ENCODE measurements around the gene CHAD. TPM values are rescaled to one million over a fixed set of nuclear protein-coding genes. Genes with fewer than 3 reads are reported as not detected.

The CHAD gene
- total and polyA plus RNA-seq, 2 donors (not counting 3 experiments of a cell fraction or from before 2014, with no cell fraction given): not detected

GRCh38 chr17:50440172-50440837 is 28.4 kb downstream of the CHAD start:
- FAIRE-seq: no peak
- CTCF ChIA-PET: no interaction called here
- intact Hi-C loops (cut with micrococcal nuclease): no loop called here

DNA sequence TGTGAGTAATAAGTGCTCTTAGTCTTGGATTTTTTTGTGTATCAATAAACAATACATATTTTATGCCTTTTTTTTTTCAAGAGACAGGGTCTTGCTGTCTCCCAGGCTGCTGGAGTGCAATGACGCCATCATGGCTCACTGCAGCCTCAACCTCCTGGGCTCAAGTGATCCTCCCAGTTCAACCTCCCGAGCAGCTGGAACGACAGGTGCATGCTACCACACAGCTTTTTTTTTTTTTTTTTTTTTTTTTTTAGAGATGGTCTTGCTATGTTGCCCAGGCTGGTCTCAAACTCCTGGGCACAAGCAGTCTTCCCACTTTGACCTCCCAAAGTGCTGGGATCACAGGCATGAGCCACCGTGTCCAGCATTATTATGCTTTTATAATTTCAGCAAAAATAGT is 29.7 kb downstream of the CHAD start:
- BruUV-seq (replicated peaks): no TSS peak
- no peak overlapping the region for H3K4me3 ChIP-seq (replicated peaks in 1 of 3; ENCODE audit: insufficient read depth in 1 of 3, low read depth in 1 of 3, low read length in 3 of 3)
- intact Hi-C loops (cut with micrococcal nuclease): no loop called here
- TF ChIP-seq JUN (IDR thresholded peaks at IDR 0.05; ENCODE audit: borderline replicate concordance, insufficient read depth, insufficient read length, low read depth) (no peak), POLR2AphosphoS5 (IDR thresholded peaks at IDR 0.05; ENCODE audit: insufficient read depth, low read depth, low read length) (no peak), FOS (IDR thresholded peaks at IDR 0.05; ENCODE audit: borderline replicate concordance, insufficient read depth, low read length) (no peak), CTCF (IDR thresholded peaks at IDR 0.05; ENCODE audit: extremely low read depth in 1 of 2, insufficient read depth in 1 of 2, low read depth in 1 of 2, low read length in 2 of 2) (no peak)
- no peak for DNase-seq (ENCODE audit: low read depth, low spot score)
- CTCF ChIA-PET: no interaction called here
- no peak overlapping the region for H3K4me2 ChIP-seq (ENCODE audit: insufficient read depth, low read length)
- H2AFZ ChIP-seq (ENCODE audit: low read depth, low read length): no peak overlapping the region
- no peak for FAIRE-seq
- dilution Hi-C loops (cut with MboI; ENCODE audit: extremely low pct_ligation_motif_present, low sequenced_read_pairs): no loop called here
- POLR2A ChIA-PET: interaction anchor here (0.5 kb wide), 1 partner anchor 47 kb away, joined by 3 read pairs; no protein-coding TSS in a partner anchor
- H4K20me1 ChIP-seq (replicated peaks; ENCODE audit: control insufficient read depth, extremely low read depth, insufficient read depth, low read length): no peaks in the 10 kb centered on the region
- H3K9me1 ChIP-seq (replicated peaks; ENCODE audit: control insufficient read depth, extremely low read depth, insufficient read depth, low read length): no peaks in the 10 kb centered on the region
- peaks cover 0 to 4% of the 10 kb centered on the region in 2 experiments for H3K36me3 ChIP-seq (ENCODE audit: control insufficient read depth in 2 of 2, extremely low read depth in 1 of 2, insufficient read depth in 2 of 2, low read length in 2 of 2)
- H3K27ac ChIP-seq (ENCODE audit: insufficient read depth, low read depth, low read length): no peak overlapping the region
- no peaks in the 10 kb centered on the region for H3K27me3 ChIP-seq (ENCODE audit: control insufficient read depth in 2 of 2, insufficient read depth in 2 of 2, low read length in 2 of 2)
- no peak overlapping the region for H3K9ac ChIP-seq (replicated peaks; ENCODE audit: extremely low read depth, insufficient read depth, low read length)
- no peaks in the 10 kb centered on the region for H3K4me1 ChIP-seq (ENCODE audit: control insufficient read depth, extremely low read depth, insufficient read depth, low read length)
- H3K9me3 ChIP-seq (replicated peaks; ENCODE audit: control insufficient read depth, insufficient read depth, low read length): no peaks in the 10 kb centered on the region
- no peaks in the 10 kb centered on the region for H3K79me2 ChIP-seq (ENCODE audit: control insufficient read depth, insufficient read depth, low read length)

More at GRCh38 chr17:50440172-50440837, 28.4 kb downstream of the CHAD start:
- no peaks in the 10 kb centered on the region for H3K79me2 ChIP-seq (ENCODE audit: control insufficient read depth, insufficient read depth, low read length)
- no peaks in the 10 kb centered on the region for H3K9me1 ChIP-seq (replicated peaks; ENCODE audit: control insufficient read depth, extremely low read depth, insufficient read depth, low read length)
- H2AFZ ChIP-seq (ENCODE audit: low read depth, low read length): no peak overlapping the region
- dilution Hi-C loops (cut with MboI; ENCODE audit: extremely low pct_ligation_motif_present, low sequenced_read_pairs): no loop called here
- H3K9me3 ChIP-seq (replicated peaks; ENCODE audit: control insufficient read depth, insufficient read depth, low read length): no peaks in the 10 kb centered on the region
- H3K36me3 ChIP-seq (ENCODE audit: control insufficient read depth in 2 of 2, extremely low read depth in 1 of 2, insufficient read depth in 2 of 2, low read length in 2 of 2): peaks cover 0 to 4% of the 10 kb centered on the region in 2 experiments
- TF ChIP-seq MYC (IDR thresholded peaks at IDR 0.05; ENCODE audit: low read depth, low read length) (no peak), EZH2 (IDR thresholded peaks at IDR 0.05; ENCODE audit: borderline replicate concordance, low read depth, low read length, severe bottlenecking) (no peak)
- H3K4me3 ChIP-seq (replicated peaks in 1 of 3; ENCODE audit: insufficient read depth in 1 of 3, low read depth in 1 of 3, low read length in 3 of 3): no peak overlapping the region
- H3K27ac ChIP-seq (ENCODE audit: insufficient read depth, low read depth, low read length): no peak overlapping the region
- H3K9ac ChIP-seq (replicated peaks; ENCODE audit: extremely low read depth, insufficient read depth, low read length): no peak overlapping the region
- H4K20me1 ChIP-seq (replicated peaks; ENCODE audit: control insufficient read depth, extremely low read depth, insufficient read depth, low read length): no peaks in the 10 kb centered on the region
- H3K4me1 ChIP-seq (ENCODE audit: control insufficient read depth, extremely low read depth, insufficient read depth, low read length): no peaks in the 10 kb centered on the region
- no TSS peak for BruUV-seq (replicated peaks)
- POLR2A ChIA-PET: no interaction called here
- DNase-seq (ENCODE audit: low read depth, low spot score): no peak
- no peak overlapping the region for H3K4me2 ChIP-seq (ENCODE audit: insufficient read depth, low read length)
- H3K27me3 ChIP-seq (ENCODE audit: control insufficient read depth in 2 of 2, insufficient read depth in 2 of 2, low read length in 2 of 2): no peaks in the 10 kb centered on the region
